ENCODE data around the gene C1QTNF8.

Gene C1QTNF8

DNA sequence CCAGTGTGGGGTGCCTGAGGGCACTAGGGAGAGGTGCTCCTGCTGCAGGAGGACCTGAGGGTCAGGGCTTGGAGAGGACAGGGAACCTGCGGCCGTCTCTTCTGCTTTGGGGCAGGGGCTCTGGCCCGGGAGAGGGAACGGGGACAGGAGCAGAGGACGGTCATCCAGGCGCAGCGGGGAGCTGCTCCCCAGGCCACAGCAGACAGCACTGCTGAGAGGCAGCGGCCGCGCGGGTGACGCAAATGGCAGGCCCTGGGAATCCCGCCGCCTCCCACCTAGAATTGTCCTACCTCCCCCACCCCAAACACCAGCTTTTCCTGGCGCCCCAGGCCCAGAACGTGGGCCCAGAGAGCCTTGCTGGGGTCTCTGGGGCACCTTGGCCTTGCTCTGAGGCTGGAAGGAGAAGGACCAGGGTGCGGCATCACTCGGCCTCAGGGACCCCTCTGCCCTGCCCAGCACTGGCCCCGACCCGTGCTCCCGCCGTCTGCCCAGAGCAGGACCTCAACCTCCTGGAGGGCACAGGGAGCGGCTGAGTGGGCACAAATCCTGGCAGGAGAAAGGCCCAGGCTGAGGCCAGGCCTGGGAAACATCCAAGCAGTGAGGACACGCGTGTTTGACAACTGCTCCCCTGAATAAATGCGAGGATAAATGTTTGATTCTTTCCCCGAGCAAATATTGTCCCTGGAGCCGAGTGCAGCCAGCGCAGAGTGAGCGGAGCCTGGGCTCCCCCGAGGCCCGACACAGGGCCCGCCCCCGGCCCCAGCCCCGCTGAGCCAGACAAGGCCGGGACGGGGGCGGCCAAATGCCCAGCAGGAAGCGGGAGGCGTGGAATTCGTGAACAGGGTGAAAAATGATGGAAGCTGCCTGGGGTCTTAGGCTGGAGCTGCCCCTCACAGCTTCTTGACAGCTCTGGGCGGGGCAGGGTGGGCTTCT, 15.0 kb downstream of the C1QTNF8 start:
- TF ChIP-seq, protein P1, sequence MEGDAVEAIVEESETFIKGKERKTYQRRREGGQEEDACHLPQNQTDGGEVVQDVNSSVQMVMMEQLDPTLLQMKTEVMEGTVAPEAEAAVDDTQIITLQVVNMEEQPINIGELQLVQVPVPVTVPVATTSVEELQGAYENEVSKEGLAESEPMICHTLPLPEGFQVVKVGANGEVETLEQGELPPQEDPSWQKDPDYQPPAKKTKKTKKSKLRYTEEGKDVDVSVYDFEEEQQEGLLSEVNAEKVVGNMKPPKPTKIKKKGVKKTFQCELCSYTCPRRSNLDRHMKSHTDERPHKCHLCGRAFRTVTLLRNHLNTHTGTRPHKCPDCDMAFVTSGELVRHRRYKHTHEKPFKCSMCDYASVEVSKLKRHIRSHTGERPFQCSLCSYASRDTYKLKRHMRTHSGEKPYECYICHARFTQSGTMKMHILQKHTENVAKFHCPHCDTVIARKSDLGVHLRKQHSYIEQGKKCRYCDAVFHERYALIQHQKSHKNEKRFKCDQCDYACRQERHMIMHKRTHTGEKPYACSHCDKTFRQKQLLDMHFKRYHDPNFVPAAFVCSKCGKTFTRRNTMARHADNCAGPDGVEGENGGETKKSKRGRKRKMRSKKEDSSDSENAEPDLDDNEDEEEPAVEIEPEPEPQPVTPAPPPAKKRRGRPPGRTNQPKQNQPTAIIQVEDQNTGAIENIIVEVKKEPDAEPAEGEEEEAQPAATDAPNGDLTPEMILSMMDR (conservative IDR thresholded peaks at IDR 0.05; ENCODE audit: low read length): no peak
- no peak overlapping the region for H3K4me3 ChIP-seq (ENCODE audit: low read length)
- DNase-seq (ENCODE audit: low read depth): no peak

DNA sequence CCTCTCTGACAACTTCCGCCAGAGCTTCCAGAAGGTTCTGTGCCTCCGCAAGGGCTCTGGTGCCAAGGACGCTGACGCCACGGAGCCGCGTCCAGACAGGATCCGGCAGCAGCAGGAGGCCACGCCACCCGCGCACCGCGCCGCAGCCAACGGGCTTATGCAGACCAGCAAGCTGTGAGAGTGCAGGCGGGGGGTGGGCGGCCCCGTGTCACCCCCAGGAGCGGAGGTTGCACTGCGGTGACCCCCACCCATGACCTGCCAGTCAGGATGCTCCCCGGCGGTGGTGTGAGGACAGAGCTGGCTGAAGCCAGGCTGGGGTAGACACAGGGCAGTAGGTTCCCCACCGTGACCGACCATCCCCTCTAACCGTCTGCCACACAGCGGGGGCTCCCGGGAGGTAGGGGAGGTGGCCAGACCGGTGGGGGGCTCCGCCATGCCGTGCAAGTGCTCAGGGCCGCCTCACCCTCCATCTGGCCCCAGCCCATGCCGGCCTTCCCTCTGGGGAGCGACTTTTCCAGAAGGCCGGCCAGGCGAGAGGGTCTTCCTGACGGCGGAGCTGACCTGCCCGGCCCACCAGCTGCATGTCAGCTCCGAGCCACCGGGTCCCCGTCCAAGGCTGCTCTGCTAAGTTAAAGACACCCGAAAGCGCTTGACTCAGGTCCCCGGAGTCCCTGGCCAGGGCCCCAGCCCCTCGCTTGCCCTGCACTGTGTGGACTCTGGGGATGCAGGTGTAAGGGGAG, 16.1 kb downstream of the C1QTNF8 start:
- DNase-seq (ENCODE audit: low read depth): no peak
- no peak overlapping the region for H3K4me3 ChIP-seq (ENCODE audit: low read length)
- TF ChIP-seq, protein P1 (conservative IDR thresholded peaks at IDR 0.05; ENCODE audit: low read length): no peak

DNA sequence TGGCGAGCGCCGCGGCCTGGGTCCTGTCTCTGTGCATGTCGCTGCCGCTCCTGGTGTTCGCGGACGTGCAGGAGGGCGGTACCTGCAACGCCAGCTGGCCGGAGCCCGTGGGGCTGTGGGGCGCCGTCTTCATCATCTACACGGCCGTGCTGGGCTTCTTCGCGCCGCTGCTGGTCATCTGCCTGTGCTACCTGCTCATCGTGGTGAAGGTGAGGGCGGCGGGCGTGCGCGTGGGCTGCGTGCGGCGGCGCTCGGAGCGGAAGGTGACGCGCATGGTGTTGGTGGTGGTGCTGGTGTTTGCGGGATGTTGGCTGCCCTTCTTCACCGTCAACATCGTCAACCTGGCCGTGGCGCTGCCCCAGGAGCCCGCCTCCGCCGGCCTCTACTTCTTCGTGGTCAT, 16.7 kb downstream of the C1QTNF8 start:
- TF ChIP-seq, protein P1 (conservative IDR thresholded peaks at IDR 0.05; ENCODE audit: low read length): no peak

DNA sequence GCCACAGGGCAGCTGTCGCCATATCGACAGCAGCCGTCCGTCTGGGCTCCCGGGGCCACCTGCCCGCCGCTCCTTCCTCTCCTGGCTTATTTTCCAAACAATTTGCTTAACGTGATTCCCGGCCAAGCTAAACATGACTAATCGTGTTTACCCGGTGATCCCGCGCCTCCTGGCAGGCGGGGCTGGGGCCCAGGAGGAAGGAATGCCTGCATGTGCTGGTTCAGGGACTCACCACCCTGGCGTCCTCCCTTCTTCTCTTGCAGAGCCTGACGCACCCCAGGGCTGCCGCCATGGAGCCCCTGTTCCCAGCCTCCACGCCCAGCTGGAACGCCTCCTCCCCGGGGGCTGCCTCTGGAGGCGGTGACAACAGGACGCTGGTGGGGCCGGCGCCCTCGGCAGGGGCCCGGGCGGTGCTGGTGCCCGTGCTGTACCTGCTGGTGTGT, 17.4 kb downstream of the C1QTNF8 start:
- TF ChIP-seq, protein P1 (conservative IDR thresholded peaks at IDR 0.05; ENCODE audit: low read length): no peak
- no peak overlapping the region for H3K4me3 ChIP-seq (ENCODE audit: low read length)
- no peak for DNase-seq (ENCODE audit: low read depth)

More for the DNA sequence above, 16.7 kb downstream of the C1QTNF8 start:
- H3K4me3 ChIP-seq (ENCODE audit: low read length): no peak overlapping the region
- no peak for DNase-seq (ENCODE audit: low read depth)

DNA sequence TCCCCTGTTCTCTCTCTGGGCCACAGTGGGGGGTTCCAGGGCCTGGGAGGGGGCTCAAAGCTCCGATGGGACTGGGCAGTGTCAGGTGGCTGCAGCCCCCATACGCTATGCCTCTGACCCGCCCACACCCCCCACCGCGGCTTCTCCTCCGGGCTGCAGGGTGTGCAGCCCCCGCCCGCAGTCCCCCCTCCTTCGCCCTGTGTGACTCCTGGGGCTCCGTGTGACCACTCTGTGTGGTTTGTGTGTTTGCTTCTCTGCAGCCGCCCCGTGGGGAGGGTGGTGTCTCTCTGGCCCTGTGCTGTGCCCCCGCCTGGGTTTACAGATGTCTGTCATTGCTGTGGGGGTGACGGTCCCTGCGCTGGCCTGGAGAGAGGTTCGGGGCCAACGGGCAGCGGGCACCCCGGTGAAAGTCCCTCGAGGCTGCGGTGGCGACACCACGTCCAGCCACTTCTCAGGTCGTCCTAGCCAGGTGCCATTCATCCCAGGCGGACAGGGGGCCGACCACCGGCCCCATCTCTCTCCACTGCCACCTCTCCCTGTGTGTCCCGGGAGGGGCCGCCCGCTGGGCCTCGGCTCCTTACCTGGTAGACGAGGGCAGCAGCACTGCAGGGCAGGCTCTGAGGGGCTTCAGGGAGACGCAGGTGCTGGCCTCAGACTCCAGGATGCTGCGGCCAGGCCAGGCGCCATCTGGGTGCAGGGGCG, 18.0 kb downstream of the C1QTNF8 start:
- TF ChIP-seq, protein P1 (conservative IDR thresholded peaks at IDR 0.05; ENCODE audit: low read length): no peak
- no peak for DNase-seq (ENCODE audit: low read depth)
- H3K4me3 ChIP-seq (ENCODE audit: low read length): no peak overlapping the region

DNA sequence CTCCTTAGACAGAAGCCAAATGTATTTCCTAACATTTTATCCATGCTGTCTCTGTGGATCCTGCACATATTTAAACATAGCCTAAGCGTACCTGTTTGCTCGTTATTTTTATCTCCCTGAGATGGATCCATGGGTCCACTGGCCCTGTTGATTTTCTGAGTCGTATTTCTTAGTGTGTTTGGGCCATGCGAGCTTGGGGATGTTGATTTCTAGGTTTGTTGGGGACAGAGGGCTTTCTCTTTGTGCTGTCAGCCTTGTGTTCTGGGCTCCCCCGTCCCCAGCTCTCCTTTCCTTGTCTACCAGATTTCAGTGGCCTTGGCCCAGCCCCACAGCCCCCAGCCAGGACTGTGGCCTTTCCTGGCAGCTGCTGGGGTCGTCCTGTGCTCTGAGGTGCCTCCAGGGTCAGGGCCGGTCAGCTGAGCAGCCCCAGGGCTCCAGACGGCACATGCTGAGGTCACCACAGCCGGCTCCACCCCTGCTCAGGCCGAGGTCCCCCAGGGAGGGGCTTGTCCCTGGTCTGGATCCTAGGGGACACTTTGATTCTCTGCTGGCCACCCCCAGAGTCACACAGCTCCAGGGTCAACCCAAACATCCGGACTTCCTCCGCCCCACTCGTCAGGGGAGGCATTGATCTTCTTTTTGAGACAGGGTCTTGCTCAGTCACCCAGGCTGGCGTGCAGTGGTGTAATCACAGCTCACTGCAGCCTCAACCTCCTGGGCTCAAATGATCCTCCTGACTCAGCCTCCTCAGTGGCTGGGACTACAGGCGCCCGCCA, 19.1 kb downstream of the C1QTNF8 start:
- H3K4me3 ChIP-seq (ENCODE audit: low read length): no peak overlapping the region
- no peak for DNase-seq (ENCODE audit: low read depth)
- TF ChIP-seq, protein P1 (conservative IDR thresholded peaks at IDR 0.05; ENCODE audit: low read length): no peak
